Smooth muscle cell (in vitro differentiated cells): ENCODE measurements around the gene EPS8L2. TPM values are rescaled to one million over a fixed set of nuclear protein-coding genes. Genes with fewer than 3 reads are reported as not detected.

Experiments used
- DNase-seq: peaks from one replicate; lab custom pipeline; 2025; ENCODE audit not compliant: unreplicated experiment; lab: John Stamatoyannopoulos, UW
- H2AFZ ChIP-seq: fragments of 200-600 bp; sonication (generic); 2 replicates; pipeline ENCODE4 v1.6.0; 2016; ENCODE audit warnings: antibody characterized with exemption, low read depth, mild to moderate bottlenecking
- H3F3A ChIP-seq: fragments of 200-600 bp; sonication (generic); 2 replicates; pipeline ENCODE4 v1.6.0; 2017; ENCODE audit warnings: antibody characterized with exemption, low read depth
- H3K27ac ChIP-seq: fragments of 200-600 bp; sonication (generic); 2 replicates; pipeline ENCODE4 v1.5.1; 2016; ENCODE audit warnings: low read depth, mild to moderate bottlenecking
- H3K27me3 ChIP-seq: fragments of 200-600 bp; sonication (generic); 2 replicates; pipeline ENCODE4 v1.6.1; 2016; ENCODE audit warnings: low read depth, mild to moderate bottlenecking
- H3K36me3 ChIP-seq: fragments of 200-600 bp; sonication (generic); 2 replicates; pipeline ENCODE4 v1.5.1; 2016; ENCODE audit warnings: low read depth
- H3K4me1 ChIP-seq: fragments of 200-600 bp; sonication (generic); 2 replicates; pipeline ENCODE4 v1.5.1; 2016; ENCODE audit warnings: low read depth
- H3K4me2 ChIP-seq: fragments of 200-600 bp; sonication (generic); 2 replicates; pipeline ENCODE4 v1.6.0; 2016; ENCODE audit warnings: mild to moderate bottlenecking
- H3K4me3 ChIP-seq: fragments of 200-600 bp; sonication (generic); 2 replicates; pipeline ENCODE4 v1.5.1; 2016; ENCODE audit warnings: mild to moderate bottlenecking
- H3K79me2 ChIP-seq: fragments of 200-600 bp; sonication (generic); 2 replicates; pipeline ENCODE4 v1.6.0; 2016; ENCODE audit warnings: low read depth, mild to moderate bottlenecking
- H3K9ac ChIP-seq: fragments of 200-600 bp; sonication (generic); 2 replicates; pipeline ENCODE4 v1.6.0; 2016; ENCODE audit warnings: low read depth
- H3K9me3 ChIP-seq: fragments of 200-600 bp; sonication (generic); replicated peaks from 2 replicates; pipeline ENCODE4 v1.5.1; 2016; ENCODE audit warnings: low read depth
- H4K20me1 ChIP-seq: fragments of 200-600 bp; sonication (generic); 2 replicates; pipeline ENCODE4 v1.6.0; 2016; ENCODE audit warnings: low read depth
- CTCF ChIP-seq: fragments of 200-600 bp; sonication (generic); IDR thresholded peaks from 2 replicates; pipeline ENCODE4 v1.5.1; 2017; ENCODE audit warnings: borderline replicate concordance, mild to moderate bottlenecking, antibody characterized with exemption; ENCODE audit not compliant: insufficient read depth, poor library complexity, severe bottlenecking
- WGBS: methylation state at CpG from one replicate; pipeline ENCODE4 v1.1.7; 2016; ENCODE audit warnings: low lambda C conversion rate; 5-methylcytosine and 5-hydroxymethylcytosine counted together
- polyA plus RNA-seq: library from polyadenylated mRNA; unstranded; fragments of >200 nt; fragmentation: Nextera tagmentation; extraction: Ambion mirVana; gene quantifications from 2 replicates; pipeline ENCODE4 v1.2.1, GENCODE V29; 2016
- total RNA-seq: library from RNA; depleted of rRNA; stranded (reverse); fragments of >200 nt; gene quantifications from 2 replicates; pipeline ENCODE4 v1.2.3, GENCODE V29; 2014

Gene EPS8L2
- total and polyA plus RNA-seq, 2 experiments from 2014 or later = 37.7 to 47.9 TPM

DNA sequence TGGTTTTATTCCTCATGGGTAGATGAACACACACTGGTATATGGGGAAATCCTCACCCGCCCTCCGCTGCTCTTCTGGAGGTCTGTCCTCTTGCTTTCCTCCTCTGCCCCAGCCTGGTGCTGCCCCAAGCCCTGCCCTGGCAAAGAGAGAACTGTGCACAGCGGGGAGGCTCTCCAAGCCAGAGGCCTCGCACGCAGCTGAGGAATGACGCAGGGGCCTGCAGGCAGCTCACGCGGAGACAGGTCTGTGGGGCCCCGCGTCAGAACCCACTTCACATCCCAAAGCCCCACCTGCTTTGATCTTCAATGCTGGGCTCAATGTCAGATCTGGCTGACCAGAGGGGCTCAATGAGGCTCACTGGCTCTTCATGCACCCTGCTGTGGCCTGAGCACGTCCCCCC is 61.2 kb downstream of the EPS8L2 start:
- Histone ChIP-seq H3K27ac (no peak overlapping the region), H4K20me1 (peaks cover 86% of the 10 kb centered on the region), H3K9me3 (no peaks in the 10 kb centered on the region), H3K4me2 (no peak overlapping the region), H3K4me3 (no peak overlapping the region), H3K36me3 (no peaks in the 10 kb centered on the region), H2AFZ (no peak overlapping the region), H3K4me1 (no peaks in the 10 kb centered on the region), H3K9ac (no peak overlapping the region), H3K79me2 (no peaks in the 10 kb centered on the region), H3K27me3 (no peaks in the 10 kb centered on the region), H3F3A (peaks cover 12% of the 10 kb centered on the region)
- no peak for DNase-seq
- WGBS = 98% methylated on average over 11 of the region's 11 CpGs
- no peak for TF ChIP-seq CTCF

GRCh38 chr11:769887-770641 is 64.0 kb downstream of the EPS8L2 start:
- Histone ChIP-seq H3K4me2 (no peak overlapping the region), H4K20me1 (peaks cover 94% of the 10 kb centered on the region), H3K9me3 (no peaks in the 10 kb centered on the region), H3K9ac (no peak overlapping the region), H3K27ac (no peak overlapping the region), H3K4me1 (no peaks in the 10 kb centered on the region), H3K79me2 (peaks cover 20% of the 10 kb centered on the region), H3K4me3 (no peak overlapping the region), H3F3A (peaks cover 8% of the 10 kb centered on the region), H3K27me3 (no peaks in the 10 kb centered on the region), H2AFZ (no peak overlapping the region), H3K36me3 (no peaks in the 10 kb centered on the region)
- WGBS = 98% methylated on average over 23 of the region's 23 CpGs
- no peak for TF ChIP-seq CTCF
- DNase-seq = no peak

- Histone ChIP-seq H2AFZ (no peak overlapping the region), H3K79me2 (peaks cover 28% of the 10 kb centered on the region), H4K20me1 (peaks cover 95% of the 10 kb centered on the region), H3K27me3 (no peaks in the 10 kb centered on the region), H3F3A (peaks cover 8% of the 10 kb centered on the region), H3K4me1 (peaks cover 6% of the 10 kb centered on the region), H3K9ac (no peak overlapping the region), H3K4me2 (no peak overlapping the region), H3K9me3 (no peaks in the 10 kb centered on the region), H3K36me3 (no peaks in the 10 kb centered on the region), H3K4me3 (no peak overlapping the region), H3K27ac (no peak overlapping the region)
- TF ChIP-seq CTCF = no peak
- DNase-seq = no peak
- 98% methylated on average over 29 of the region's 32 CpGs for WGBS
These were observed 64.9 kb downstream of the EPS8L2 start for GRCh38 chr11:770642-771616.
